ENCODE results near the gene ILF3.
"Not testable (repeated sequence)": the region's sequence is repeated elsewhere in the genome, so short reads cannot be mapped to it uniquely, and the experiment has no call there.

- TF ChIP-seq TCF7L2 (IDR thresholded peaks at IDR 0.05; ENCODE audit: low read depth, low read length); CTCF (IDR thresholded peaks at IDR 0.05): not testable (repeated sequence)
Measured at GRCh38 chr19:10675214-10675613, 21.1 kb downstream of the ILF3 start.
